Breast epithelium (tissue), 4 donors: ENCODE measurements around the gene CLCNKA. TPM values are rescaled to one million over a fixed set of nuclear protein-coding genes. Genes with fewer than 3 reads are reported as not detected.
"Not testable (repeated sequence)": the region's sequence is repeated elsewhere in the genome, so short reads cannot be mapped to it uniquely, and the experiment has no call there.

ENCODE experiments used
- DNase-seq, 2 donors: peaks; one replicate each; pipeline ENCODE4 v3.0.0-alpha.2; 2019; ENCODE audit warnings: low spot score in 2 of 2
- H3K27ac ChIP-seq, 2 donors: fragments of 200-600 bp; sonication (generic) in 1 of 2; one replicate each; pipeline ENCODE4 v1.5.1; 2016 to 2019; ENCODE audit warnings: mild to moderate bottlenecking in 1 of 2
- H3K27me3 ChIP-seq, 2 donors: fragments of 200-600 bp; sonication (generic) in 1 of 2; one replicate each; pipeline versions ENCODE4 v1.5.1 to v1.6.0; 2017 to 2019; ENCODE audit warnings: control low read depth in 1 of 2, mild to moderate bottlenecking in 1 of 2
- H3K36me3 ChIP-seq: fragments of 200-600 bp; one replicate; pipeline ENCODE4 v1.5.1; 2019
- H3K4me1 ChIP-seq, 2 donors: fragments of 200-600 bp; sonication (generic); one replicate each; pipeline ENCODE4 v1.5.1; 2016 to 2019; ENCODE audit warnings: control low read depth in 1 of 2
- H3K4me3 ChIP-seq, 3 donors: fragments of 200-600 bp; sonication (generic); 1 replicate in 2 of 3; 2 replicates in 1 of 3; pipeline ENCODE4 v1.5.1; 2016 to 2019; ENCODE audit warnings: mild to moderate bottlenecking in 3 of 3, moderate library complexity in 2 of 3
- H3K9me3 ChIP-seq, 2 donors: fragments of 200-600 bp; sonication (generic) in 1 of 2; one replicate each; pipeline ENCODE4 v1.5.1; 2016 to 2019; ENCODE audit warnings: control low read depth in 1 of 2
- POLR2A ChIP-seq: fragments of 450-650 bp; IDR thresholded peaks from one replicate; pipeline ENCODE4 v1.6.1; 2016; ENCODE audit warnings: antibody characterized with exemption, mild to moderate bottlenecking, moderate library complexity
- POLR2AphosphoS5 ChIP-seq, 3 donors: sonication (generic); formaldehyde crosslinking; IDR thresholded peaks; one replicate each; pipeline ENCODE4 v1.6.1; 2017; ENCODE audit warnings: antibody characterized with exemption in 3 of 3
- intact Hi-C: fragments of 100-400 bp; cut with DNase I; formaldehyde crosslinking; loops from one replicate; pipeline ENCODE4 v1.15.1; 2023; ENCODE audit warnings: low total_unique reads
- total RNA-seq, 3 donors: library from RNA; depleted of rRNA; stranded (reverse); fragments of >200 nt; gene quantifications; one replicate each; pipeline ENCODE4 v1.1.0, GENCODE V29; 2016
- TF ChIP-seq, protein P1 (sequence below), 3 donors: fragments of 450-650 bp; IDR thresholded peaks; one replicate each; pipeline ENCODE4 v1.5.1; 2016 to 2017; ENCODE audit warnings: antibody characterized with exemption in 3 of 3, mild to moderate bottlenecking in 3 of 3, moderate library complexity in 3 of 3

Gene CLCNKA
- total RNA-seq, 3 donors from 2014 or later: 0.33 to 1.1 (median 0.73) TPM

DNA sequence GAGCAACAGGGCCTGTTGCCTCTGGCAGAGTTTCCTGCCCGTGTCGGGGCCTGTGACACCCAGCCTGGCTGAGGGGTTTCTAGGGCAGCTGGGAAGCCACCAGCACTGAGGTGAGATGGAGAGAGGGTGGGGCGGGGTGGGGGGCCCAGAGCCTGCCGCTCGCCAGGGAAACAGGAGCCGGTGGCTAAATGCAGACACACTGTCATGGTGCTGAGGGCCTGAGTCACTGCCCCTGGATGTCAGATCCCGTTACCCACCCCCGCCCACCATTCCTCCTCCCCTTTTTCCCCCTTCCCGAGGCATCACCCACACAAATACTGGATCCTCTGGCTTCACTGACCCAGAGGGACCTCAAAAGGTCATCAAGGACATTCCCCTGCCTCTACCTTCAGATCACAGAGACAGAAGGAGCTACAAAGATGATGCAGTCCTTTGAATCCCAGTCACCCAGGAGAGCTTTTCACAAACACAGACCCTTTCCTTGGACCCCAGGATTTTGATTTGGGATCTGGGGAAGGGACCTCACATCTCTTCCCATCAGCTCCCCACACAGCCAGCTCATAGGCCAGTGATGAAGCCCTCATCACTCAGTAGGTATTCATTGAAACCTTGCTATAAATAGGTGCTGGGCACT, 2.1 kb upstream of the CLCNKA start:
- peak overlapping the region; percentile 85 to 90 for H3K27ac ChIP-seq
- intact Hi-C loops: no loop called here
- no peak for TF ChIP-seq POLR2AphosphoS5 (IDR thresholded peaks at IDR 0.05)
- TF ChIP-seq POLR2A: no peak
- TF ChIP-seq, protein P1, sequence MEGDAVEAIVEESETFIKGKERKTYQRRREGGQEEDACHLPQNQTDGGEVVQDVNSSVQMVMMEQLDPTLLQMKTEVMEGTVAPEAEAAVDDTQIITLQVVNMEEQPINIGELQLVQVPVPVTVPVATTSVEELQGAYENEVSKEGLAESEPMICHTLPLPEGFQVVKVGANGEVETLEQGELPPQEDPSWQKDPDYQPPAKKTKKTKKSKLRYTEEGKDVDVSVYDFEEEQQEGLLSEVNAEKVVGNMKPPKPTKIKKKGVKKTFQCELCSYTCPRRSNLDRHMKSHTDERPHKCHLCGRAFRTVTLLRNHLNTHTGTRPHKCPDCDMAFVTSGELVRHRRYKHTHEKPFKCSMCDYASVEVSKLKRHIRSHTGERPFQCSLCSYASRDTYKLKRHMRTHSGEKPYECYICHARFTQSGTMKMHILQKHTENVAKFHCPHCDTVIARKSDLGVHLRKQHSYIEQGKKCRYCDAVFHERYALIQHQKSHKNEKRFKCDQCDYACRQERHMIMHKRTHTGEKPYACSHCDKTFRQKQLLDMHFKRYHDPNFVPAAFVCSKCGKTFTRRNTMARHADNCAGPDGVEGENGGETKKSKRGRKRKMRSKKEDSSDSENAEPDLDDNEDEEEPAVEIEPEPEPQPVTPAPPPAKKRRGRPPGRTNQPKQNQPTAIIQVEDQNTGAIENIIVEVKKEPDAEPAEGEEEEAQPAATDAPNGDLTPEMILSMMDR (IDR thresholded peaks at IDR 0.05): no peak
- H3K27me3 ChIP-seq: no peaks in the 10 kb centered on the region
- no peak for DNase-seq
- no peaks in the 10 kb centered on the region for H3K36me3 ChIP-seq
- H3K9me3 ChIP-seq: no peaks in the 10 kb centered on the region
- H3K4me1 ChIP-seq: peaks cover 9 to 11% of the 10 kb centered on the region in 2 donors
- no peak overlapping the region for H3K4me3 ChIP-seq

GRCh38 chr1:16020325-16020724, 1.5 kb upstream of the CLCNKA start:
- no peaks in the 10 kb centered on the region for H3K27me3 ChIP-seq
- peaks cover 9 to 11% of the 10 kb centered on the region in 2 donors for H3K4me1 ChIP-seq
- TF ChIP-seq POLR2AphosphoS5 (IDR thresholded peaks at IDR 0.05): no peak
- TF ChIP-seq, protein P1 (IDR thresholded peaks at IDR 0.05): no peak
- no peak for TF ChIP-seq POLR2A
- H3K4me3 ChIP-seq: no peak overlapping the region
- no peaks in the 10 kb centered on the region for H3K9me3 ChIP-seq
- intact Hi-C loops: no loop called here
- no peak overlapping the region for H3K27ac ChIP-seq
- DNase-seq: no peak
- H3K36me3 ChIP-seq: no peaks in the 10 kb centered on the region

DNA sequence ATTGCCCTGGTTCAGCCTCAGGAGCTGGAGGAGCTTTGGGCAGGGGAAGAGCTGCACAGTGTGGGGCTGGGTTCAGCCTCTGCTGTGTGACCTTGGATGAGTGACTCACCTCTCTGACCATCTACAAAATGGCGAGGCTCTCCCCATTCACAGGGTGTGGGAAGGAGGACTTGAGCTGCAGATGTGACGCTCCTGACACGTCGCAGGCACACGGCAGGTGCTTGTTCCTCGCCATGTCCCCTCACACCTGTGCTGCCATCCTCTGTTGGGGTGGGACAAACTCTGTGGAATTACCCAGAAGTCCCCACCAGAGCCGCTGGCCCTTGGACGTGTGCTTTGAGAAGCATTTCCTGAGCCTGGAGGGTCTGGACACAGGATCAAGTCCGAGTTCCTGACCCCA, 958 bp upstream of the CLCNKA start:
- H3K27me3 ChIP-seq, H3K27ac ChIP-seq, intact Hi-C loops, H3K4me3 ChIP-seq, H3K9me3 ChIP-seq, DNase-seq, H3K36me3 ChIP-seq: not testable (repeated sequence)
- H3K4me1 ChIP-seq: peaks cover 9 to 11% of the 10 kb centered on the region in 2 donors

DNA sequence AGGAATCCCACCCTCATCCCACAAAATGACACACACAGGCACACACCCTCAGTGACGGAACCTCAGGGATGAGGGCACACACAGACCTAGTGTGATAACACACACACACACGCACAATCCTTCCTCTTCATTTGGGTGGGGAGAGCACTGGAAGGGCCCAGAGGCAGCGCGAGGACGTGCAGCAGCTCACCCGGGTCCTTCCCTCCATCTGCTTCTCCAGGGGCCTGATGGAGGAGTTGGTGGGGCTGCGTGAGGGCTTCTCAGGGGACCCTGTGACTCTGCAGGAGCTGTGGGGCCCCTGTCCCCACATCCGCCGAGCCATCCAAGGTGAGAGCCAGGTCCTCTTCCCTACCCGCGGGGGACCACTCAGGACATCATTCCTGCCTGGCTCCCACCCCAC, 557 bp downstream of the CLCNKA start:
- intact Hi-C loops: no loop called here

DNA sequence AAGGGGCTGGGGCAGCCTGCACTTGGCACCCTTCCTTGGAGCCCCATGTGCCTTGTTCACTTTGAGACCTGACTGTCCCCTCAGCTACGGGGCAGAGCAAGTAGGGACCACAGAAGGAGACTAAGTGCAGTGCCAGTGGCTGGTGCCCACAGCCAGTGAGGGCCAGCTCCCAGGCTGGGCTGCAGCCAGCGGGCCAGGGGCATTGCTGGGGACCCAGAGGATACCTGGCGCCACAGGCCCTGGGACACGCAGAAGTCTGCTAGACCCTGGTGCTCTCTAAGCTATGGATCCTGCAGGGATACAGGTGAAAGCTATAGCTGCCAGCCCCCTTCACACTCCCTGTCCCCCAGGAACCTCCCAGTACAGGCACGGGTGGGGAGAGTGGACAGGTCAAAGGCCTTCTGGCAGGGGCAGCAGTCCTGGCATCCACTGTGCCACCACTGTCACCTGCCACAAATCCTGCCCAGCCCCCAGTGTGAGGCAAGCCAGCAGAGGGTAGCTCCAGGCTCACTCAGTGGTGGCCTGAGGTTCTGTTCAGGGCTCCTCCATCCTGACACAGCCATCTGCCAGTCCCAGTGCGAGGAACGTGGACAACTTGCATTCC, 1.3 kb downstream of the CLCNKA start:
- H3K27me3 ChIP-seq: no peaks in the 10 kb centered on the region
- no peaks in the 10 kb centered on the region for H3K9me3 ChIP-seq
- no peaks in the 10 kb centered on the region for H3K36me3 ChIP-seq
- H3K4me3 ChIP-seq: no peak overlapping the region
- TF ChIP-seq, protein P1 (IDR thresholded peaks at IDR 0.05): no peak
- TF ChIP-seq POLR2AphosphoS5 (IDR thresholded peaks at IDR 0.05) (no peak), POLR2A (no peak)
- intact Hi-C loops: no loop called here
- H3K27ac ChIP-seq: no peak overlapping the region
- no peak for DNase-seq
- peaks cover 5 to 10% of the 10 kb centered on the region in 2 donors for H3K4me1 ChIP-seq

More for the DNA sequence above, 557 bp downstream of the CLCNKA start:
- no peaks in the 10 kb centered on the region for H3K36me3 ChIP-seq
- no peak for DNase-seq
- H3K4me1 ChIP-seq: peaks cover 11 to 16% of the 10 kb centered on the region in 2 donors
- H3K27ac ChIP-seq: no peak overlapping the region
- H3K4me3 ChIP-seq: no peak overlapping the region
- TF ChIP-seq POLR2A (no peak), POLR2AphosphoS5 (IDR thresholded peaks at IDR 0.05) (no peak)
- TF ChIP-seq, protein P1 (IDR thresholded peaks at IDR 0.05): no peak
- no peaks in the 10 kb centered on the region for H3K9me3 ChIP-seq
- H3K27me3 ChIP-seq: no peaks in the 10 kb centered on the region

DNA sequence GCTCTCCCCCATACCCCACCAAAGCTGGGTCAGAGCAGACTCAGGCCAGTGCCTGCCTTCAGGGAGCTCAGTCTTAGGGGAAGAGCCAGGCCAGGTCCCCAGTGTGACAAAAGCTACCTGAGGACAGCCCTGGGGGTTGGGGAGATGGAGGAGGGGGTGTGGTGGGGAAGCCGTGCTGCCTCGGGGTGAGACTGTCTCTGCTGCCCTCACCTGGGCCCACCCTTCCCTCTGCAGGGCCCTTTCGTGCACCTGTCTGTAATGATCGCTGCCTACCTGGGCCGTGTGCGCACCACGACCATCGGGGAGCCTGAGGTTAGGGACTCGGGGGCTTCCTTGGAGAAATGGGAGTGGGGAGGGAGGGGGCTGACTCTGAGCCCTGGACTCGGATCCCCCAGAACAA, 4.5 kb downstream of the CLCNKA start:
- DNase-seq, H3K36me3 ChIP-seq, H3K9me3 ChIP-seq, H3K27me3 ChIP-seq, H3K27ac ChIP-seq, H3K4me1 ChIP-seq, intact Hi-C loops: not testable (repeated sequence)
- H3K4me3 ChIP-seq: peak overlapping the region in 2 of 3 donors; percentile 30 to 58
